ENCODE measurements around the gene ACER1.

- TF ChIP-seq CTCF (IDR thresholded peaks at IDR 0.05) (no peak), POLR2A (IDR thresholded peaks at IDR 0.05) (no peak)
Observed at GRCh38 chr19:6270822-6271221, 62.6 kb downstream of the ACER1 start.

All from ovary (tissue), 3 donors.